Muscle of leg (tissue), 11 donors: ENCODE measurements around the gene ERH. TPM values are rescaled to one million over a fixed set of nuclear protein-coding genes. Genes with fewer than 3 reads are reported as not detected.
"Not testable (repeated sequence)": the region's sequence is repeated elsewhere in the genome, so short reads cannot be mapped to it uniquely, and the experiment has no call there.

Source experiments
- DNase-seq: peaks from one replicate; pipeline ENCODE4 v3.0.0; 2013
- H3K27ac ChIP-seq: one replicate; pipeline ENCODE4 v1.5.1; 2013; ENCODE audit warnings: mild to moderate bottlenecking, low read length, control low read depth
- H3K27me3 ChIP-seq: one replicate; pipeline ENCODE4 v1.6.1; 2013; ENCODE audit warnings: low read length; ENCODE audit not compliant: control insufficient read depth, insufficient read depth
- H3K36me3 ChIP-seq: one replicate; pipeline ENCODE4 v1.6.1; 2013; ENCODE audit warnings: low read length; ENCODE audit not compliant: control insufficient read depth, insufficient read depth
- H3K4me1 ChIP-seq: one replicate; pipeline ENCODE4 v1.6.1; 2013; ENCODE audit warnings: low read length; ENCODE audit not compliant: control insufficient read depth, insufficient read depth
- H3K4me3 ChIP-seq: one replicate; pipeline ENCODE4 v1.5.1; 2013; ENCODE audit warnings: low read length, control low read depth
- H3K9me3 ChIP-seq: replicated peaks from 2 replicates; pipeline ENCODE4 v1.6.1; 2013; ENCODE audit warnings: low read depth, low read length; ENCODE audit not compliant: control insufficient read depth
- WGBS: methylation state at CpG from one replicate; pipeline ENCODE4 v1.1.5; 2013; ENCODE audit warnings: missing lambda C conversion rate; ENCODE audit not compliant: insufficient coverage; 5-methylcytosine and 5-hydroxymethylcytosine counted together
- polyA plus RNA-seq, 8 donors: library from polyadenylated mRNA; unstranded; fragments of 120-200 nt; gene quantifications; one replicate each; pipeline versions ENCODE4 v1.2.1 to v1.2.3, GENCODE V29; 2013; ENCODE audit warnings: inconsistent platforms in 1 of 8, low replicate concordance in 1 of 8; ENCODE audit not compliant: insufficient read length in 8 of 8, insufficient read depth in 1 of 8
- total RNA-seq: library from RNA; stranded (reverse); fragments of 120-200 nt; gene quantifications from one replicate; pipeline ENCODE4 v1.2.4, GENCODE V29; 2013

ERH gene
- total and polyA plus RNA-seq, 9 donors = 83.6 to 195 (median 157) TPM

GRCh38 chr14:69428289-69428998 lies 30.3 kb upstream of the ERH start:
- peaks cover 14% of the 10 kb centered on the region for H3K36me3 ChIP-seq
- no peak overlapping the region for H3K4me3 ChIP-seq
- 95% methylated on average over 4 of the region's 6 CpGs for WGBS
- H3K27me3 ChIP-seq = no peaks in the 10 kb centered on the region
- H3K27ac ChIP-seq = no peak overlapping the region
- no peaks in the 10 kb centered on the region for H3K4me1 ChIP-seq
- peak; percentile 9 for DNase-seq
- H3K9me3 ChIP-seq = peaks cover 2% of the 10 kb centered on the region

- Histone ChIP-seq H3K36me3 (peaks cover 14% of the 10 kb centered on the region), H3K27ac (no peak overlapping the region), H3K4me3 (no peak overlapping the region), H3K9me3 (peaks cover 2% of the 10 kb centered on the region), H3K27me3 (no peaks in the 10 kb centered on the region), H3K4me1 (no peaks in the 10 kb centered on the region)
- WGBS = no CpG with 5 or more reads among the region's 1 CpG
- DNase-seq = no peak
These were observed 29.5 kb upstream of the ERH start for GRCh38 chr14:69427596-69427995.

- H3K27me3 ChIP-seq = no peaks in the 10 kb centered on the region
- peaks cover 14% of the 10 kb centered on the region for H3K36me3 ChIP-seq
- DNase-seq = no peak
- peaks cover 2% of the 10 kb centered on the region for H3K9me3 ChIP-seq
- no peaks in the 10 kb centered on the region for H3K4me1 ChIP-seq
- H3K4me3 ChIP-seq = no peak overlapping the region
- WGBS = 100% methylated on average over 1 of the region's 2 CpGs
- no peak overlapping the region for H3K27ac ChIP-seq
These were observed 26.2 kb upstream of the ERH start for GRCh38 chr14:69424149-69424923.

- H3K27ac ChIP-seq = no peak overlapping the region
- H3K9me3 ChIP-seq = peaks cover 2% of the 10 kb centered on the region
- WGBS = 92% methylated on average over 4 of the region's 4 CpGs
- no peaks in the 10 kb centered on the region for H3K4me1 ChIP-seq
- H3K27me3 ChIP-seq = no peaks in the 10 kb centered on the region
- peaks cover 14% of the 10 kb centered on the region for H3K36me3 ChIP-seq
- DNase-seq = no peak
- no peak overlapping the region for H3K4me3 ChIP-seq
These were observed 25.2 kb upstream of the ERH start for GRCh38 chr14:69423279-69423678.

- WGBS = no CpG with 5 or more reads among the region's 4 CpGs
These were observed 18.0 kb upstream of the ERH start for GRCh38 chr14:69416087-69416486.

GRCh38 chr14:69413483-69413882 lies 15.4 kb upstream of the ERH start:
- Histone ChIP-seq H3K36me3 (no peaks in the 10 kb centered on the region), H3K9me3 (peaks cover 3% of the 10 kb centered on the region), H3K4me3 (no peak overlapping the region), H3K4me1 (no peaks in the 10 kb centered on the region), H3K27ac (no peak overlapping the region), H3K27me3 (no peaks in the 10 kb centered on the region)
- no CpG with 5 or more reads among the region's 2 CpGs for WGBS
- DNase-seq = no peak

More at GRCh38 chr14:69416087-69416486, 18.0 kb upstream of the ERH start:
- not testable (repeated sequence) for DNase-seq, H3K4me3 ChIP-seq, H3K36me3 ChIP-seq, H3K27me3 ChIP-seq, H3K9me3 ChIP-seq, H3K27ac ChIP-seq, H3K4me1 ChIP-seq

GRCh38 chr14:69408331-69408960 lies 10.3 kb upstream of the ERH start:
- Histone ChIP-seq H3K27ac (no peak overlapping the region), H3K4me1 (no peaks in the 10 kb centered on the region), H3K27me3 (no peaks in the 10 kb centered on the region), H3K36me3 (no peaks in the 10 kb centered on the region), H3K9me3 (no peaks in the 10 kb centered on the region), H3K4me3 (no peak overlapping the region)
- no CpG with 5 or more reads among the region's 2 CpGs for WGBS
- no peak for DNase-seq

- H3K36me3 ChIP-seq = no peaks in the 10 kb centered on the region
- no peak overlapping the region for H3K4me3 ChIP-seq
- no peak overlapping the region for H3K27ac ChIP-seq
- H3K9me3 ChIP-seq = no peaks in the 10 kb centered on the region
- DNase-seq = no peak
- no peaks in the 10 kb centered on the region for H3K27me3 ChIP-seq
- peaks cover 3% of the 10 kb centered on the region for H3K4me1 ChIP-seq
These were observed 7.7 kb upstream of the ERH start for GRCh38 chr14:69405762-69406161.

GRCh38 chr14:69404883-69405282 lies 6.8 kb upstream of the ERH start:
- no CpG with 5 or more reads among the region's 5 CpGs for WGBS
- Histone ChIP-seq H3K4me1 (peaks cover 8% of the 10 kb centered on the region), H3K4me3 (no peak overlapping the region), H3K36me3 (no peaks in the 10 kb centered on the region), H3K9me3 (no peaks in the 10 kb centered on the region), H3K27ac (no peak overlapping the region), H3K27me3 (no peaks in the 10 kb centered on the region)
- DNase-seq = no peak

GRCh38 chr14:69404478-69404877 lies 6.4 kb upstream of the ERH start:
- no peak for DNase-seq
- Histone ChIP-seq H3K4me3 (no peak overlapping the region), H3K4me1 (peaks cover 12% of the 10 kb centered on the region), H3K27me3 (no peaks in the 10 kb centered on the region), H3K27ac (no peak overlapping the region), H3K36me3 (no peaks in the 10 kb centered on the region), H3K9me3 (no peaks in the 10 kb centered on the region)
- no CpG with 5 or more reads among the region's 3 CpGs for WGBS
